HG03196 (cell line): ENCODE data around the gene SPATA31D1.
"Not testable (repeated sequence)": the region's sequence is repeated elsewhere in the genome, so short reads cannot be mapped to it uniquely, and the experiment has no call there.

Experiments used
- ATAC-seq: cut with Tn5 transposase; IDR thresholded peaks from one replicate; pipeline ENCODE4 v1.9.1; 2021; ENCODE audit not compliant: unreplicated experiment

Gene SPATA31D1

DNA sequence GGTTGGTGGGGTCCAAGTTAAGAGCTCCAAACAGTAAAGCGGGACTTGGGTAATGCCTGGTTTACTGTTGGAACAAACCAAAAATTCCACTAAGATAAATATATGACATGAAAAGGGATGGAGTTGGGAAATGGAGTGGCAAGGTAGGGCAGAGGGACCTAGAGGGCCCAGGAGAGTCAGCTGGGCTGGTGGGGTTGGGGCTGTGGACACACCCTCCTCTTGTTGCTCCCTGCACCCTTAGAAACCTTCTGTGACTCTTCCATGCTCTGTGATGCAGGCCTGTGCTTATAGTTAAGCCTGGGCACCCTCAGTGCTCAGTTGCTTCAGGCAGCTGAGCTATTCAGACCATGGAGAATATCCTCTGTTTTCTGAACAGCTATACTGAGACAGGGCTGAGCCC, at the start of gene SPATA31D1:
Gene SPATA31D1 (plus strand): TSS at position 301 of the 400 bp plus-strand sequence. CDS start 47 bp downstream, at position 348.
- ATAC-seq = not testable (repeated sequence)

DNA sequence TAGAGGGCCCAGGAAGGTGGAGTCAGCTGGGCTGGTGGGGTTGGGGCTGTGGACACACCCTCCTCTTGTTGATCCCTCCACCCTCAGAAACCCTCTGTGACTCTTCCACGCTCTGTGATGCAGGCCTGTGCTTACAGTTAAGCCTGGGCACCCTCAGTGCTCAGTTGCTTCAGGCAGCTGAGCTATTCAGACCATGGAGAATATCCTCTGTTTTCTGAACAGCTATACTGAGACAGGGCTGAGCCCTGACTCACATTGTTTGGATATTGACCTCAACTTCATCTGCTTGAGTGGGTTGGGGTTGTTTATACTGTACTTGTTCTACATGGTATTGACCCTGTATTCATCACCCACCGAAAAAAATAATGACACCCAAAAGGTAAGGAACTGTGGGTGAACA, 45.2 kb upstream of the SPATA31D1 start, which contains the start of gene SPATA31D3:
Gene SPATA31D3 (plus strand): TSS at position 108 of the 400 bp plus-strand sequence. CDS start 86 bp downstream, at position 194.
- not testable (repeated sequence) for ATAC-seq

DNA sequence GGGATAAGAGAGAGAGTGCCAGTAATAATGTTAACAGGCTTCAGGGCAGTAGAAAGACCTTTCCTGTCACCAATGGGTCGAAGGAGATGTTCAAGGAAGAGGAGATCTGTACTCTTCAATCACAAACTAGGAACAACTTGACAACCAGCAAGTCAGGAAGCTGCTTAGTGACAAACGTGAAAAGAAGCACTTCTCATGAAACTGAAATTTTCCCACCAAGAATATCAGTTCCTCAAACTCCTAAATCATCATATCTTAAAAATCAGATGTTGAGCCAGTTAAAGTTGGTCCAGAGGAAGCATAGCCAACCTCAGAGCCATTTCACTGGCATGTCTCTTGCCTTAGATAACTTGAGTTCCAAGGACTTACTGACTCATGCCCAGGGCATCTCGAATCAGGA, 39.9 kb upstream of the SPATA31D1 start:
- not testable (repeated sequence) for ATAC-seq

DNA sequence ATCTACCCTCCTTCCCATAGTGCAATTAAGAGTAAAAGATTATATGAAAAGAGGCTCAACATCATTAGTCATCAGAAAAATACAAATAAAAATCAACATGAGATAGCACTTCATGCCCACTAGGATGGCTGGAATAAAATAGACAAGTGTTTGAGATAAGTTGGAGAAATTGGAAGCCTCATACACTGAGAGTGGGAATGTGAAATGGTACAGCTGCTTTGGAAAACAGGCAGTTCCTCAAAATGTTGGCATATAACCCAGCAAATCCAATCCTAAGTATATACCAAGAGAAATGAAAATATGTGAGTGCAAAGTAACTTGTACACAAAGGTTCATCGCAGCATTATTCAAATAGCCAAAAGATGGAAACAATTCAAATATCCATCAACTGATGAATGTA, 35.5 kb upstream of the SPATA31D1 start:
- ATAC-seq = no peak

DNA sequence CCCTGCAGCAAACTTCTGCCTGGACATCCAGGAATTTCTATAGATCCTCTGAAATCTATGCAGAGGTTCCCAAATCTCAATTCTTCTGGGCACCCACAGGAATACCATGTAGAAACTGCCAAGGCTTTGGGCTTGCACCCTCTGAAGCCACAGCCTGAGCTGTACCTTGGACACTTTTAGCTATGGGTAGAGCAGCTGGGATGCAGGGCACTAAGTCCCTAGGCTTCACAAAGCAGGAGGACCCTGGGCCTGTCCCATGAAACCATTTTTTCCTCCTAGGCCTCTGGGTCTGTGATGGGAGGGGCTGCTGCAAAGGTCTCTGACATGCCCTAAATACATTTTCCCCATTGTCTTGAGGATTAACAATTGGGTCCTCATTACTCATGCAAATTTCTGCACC, 32.9 kb upstream of the SPATA31D1 start:
- ATAC-seq = no peak

- no peak for ATAC-seq
Observed at GRCh38 chr9:81964218-81965171, 24.1 kb upstream of the SPATA31D1 start.

DNA sequence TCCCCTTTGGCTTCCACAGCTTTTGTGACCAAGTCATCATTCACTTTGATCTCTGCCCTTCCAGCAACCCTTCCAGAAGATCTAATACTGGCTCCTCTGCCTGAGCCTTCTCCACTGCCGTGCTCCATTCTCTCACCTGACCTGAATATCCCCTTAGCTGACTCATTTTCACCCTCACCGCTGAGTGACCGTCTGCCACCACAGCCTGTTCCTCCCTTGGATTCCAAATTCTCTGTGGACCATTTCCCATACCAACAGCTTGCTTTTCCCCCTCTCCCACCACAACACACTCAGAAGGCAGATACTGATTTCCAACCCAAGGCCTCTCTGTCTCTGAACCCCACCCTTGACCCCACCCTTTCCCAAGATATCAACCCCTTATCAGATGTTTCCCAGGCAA, 20.5 kb upstream of the SPATA31D1 start:
- no peak for ATAC-seq

GRCh38 chr9:81969971-81970370, 18.6 kb upstream of the SPATA31D1 start:
- no peak for ATAC-seq

DNA sequence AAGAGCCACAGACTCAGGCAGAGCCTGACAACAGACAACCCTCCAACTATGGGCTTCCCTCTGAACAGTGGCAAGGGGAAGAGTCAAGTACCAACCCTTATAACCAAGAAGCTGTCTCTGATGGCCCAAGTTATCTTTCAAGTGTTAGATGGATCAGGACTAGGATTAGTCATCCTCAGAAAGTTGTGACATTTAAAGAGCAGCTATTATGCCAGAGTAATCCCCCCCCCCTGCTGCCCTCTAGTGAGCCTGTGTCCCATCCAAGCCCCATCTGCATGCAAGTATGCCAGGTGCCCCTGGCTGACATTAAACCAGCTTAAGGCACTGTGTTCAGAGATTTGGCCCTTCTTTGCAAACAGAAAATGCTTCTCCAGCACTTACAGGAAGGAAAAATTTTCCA, 16.8 kb upstream of the SPATA31D1 start:
- no peak for ATAC-seq

GRCh38 chr9:81974764-81975163, 13.8 kb upstream of the SPATA31D1 start:
- no peak for ATAC-seq

GRCh38 chr9:81976351-81976750, 12.2 kb upstream of the SPATA31D1 start:
- no peak for ATAC-seq

DNA sequence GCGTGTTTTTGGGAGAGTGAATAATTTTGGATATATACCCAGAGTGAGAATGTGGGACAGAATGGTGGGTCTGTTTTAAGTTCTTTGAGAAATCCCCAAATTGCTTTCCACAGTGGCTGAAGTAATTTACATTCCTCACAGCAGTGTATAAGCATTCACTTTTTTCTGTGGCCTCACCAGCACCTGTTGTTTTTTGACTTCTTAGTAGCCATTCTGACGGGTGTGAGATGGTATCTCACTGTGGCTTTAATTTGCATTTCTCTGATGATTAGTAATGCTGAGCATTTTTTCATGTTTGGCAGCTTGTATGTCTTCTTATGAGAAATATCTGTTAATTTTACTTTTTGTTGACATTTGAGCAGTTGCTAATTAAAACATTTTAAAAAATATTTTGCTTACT, 9.4 kb upstream of the SPATA31D1 start:
- no peak for ATAC-seq

GRCh38 chr9:81980568-81980967, 8.0 kb upstream of the SPATA31D1 start:
- ATAC-seq = no peak

DNA sequence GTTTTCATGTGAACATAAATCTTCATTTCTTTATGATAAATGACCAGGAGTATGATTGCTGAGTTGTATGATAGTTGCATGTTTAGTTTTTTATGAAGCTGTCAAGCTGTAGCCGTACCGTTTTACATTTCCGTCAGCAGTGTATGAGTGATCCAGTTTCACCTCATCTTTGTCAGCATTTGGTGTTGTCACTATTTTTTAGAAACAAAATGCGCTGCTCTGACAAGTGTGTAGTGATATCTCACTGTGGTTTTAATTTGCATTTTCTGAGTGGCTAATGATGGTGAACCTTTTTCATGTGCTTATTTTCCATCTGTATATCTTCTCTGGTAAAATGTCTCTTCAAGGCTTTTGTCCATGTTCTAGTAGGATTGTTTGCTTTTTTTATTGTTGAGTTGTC, 6.7 kb upstream of the SPATA31D1 start:
- no peak for ATAC-seq

DNA sequence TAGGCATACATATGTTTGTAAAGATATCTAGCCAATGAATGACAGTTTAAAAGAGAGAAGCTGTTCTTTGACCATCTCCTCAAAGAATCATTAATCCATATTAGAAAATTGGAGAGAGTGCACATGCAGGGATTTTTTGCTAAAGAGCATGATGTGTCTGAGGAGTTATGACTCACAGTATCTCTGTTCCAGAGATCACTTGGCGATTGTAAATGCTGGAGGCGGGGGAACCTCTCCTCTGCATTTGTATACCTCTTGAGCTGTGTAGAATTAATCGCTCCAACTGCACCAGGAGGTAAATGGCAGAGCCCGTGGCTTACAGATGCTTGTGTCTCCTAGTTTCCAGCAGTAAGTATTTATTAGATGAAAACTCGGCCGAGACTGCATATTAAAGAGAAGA, 3.6 kb upstream of the SPATA31D1 start:
- ATAC-seq = no peak

DNA sequence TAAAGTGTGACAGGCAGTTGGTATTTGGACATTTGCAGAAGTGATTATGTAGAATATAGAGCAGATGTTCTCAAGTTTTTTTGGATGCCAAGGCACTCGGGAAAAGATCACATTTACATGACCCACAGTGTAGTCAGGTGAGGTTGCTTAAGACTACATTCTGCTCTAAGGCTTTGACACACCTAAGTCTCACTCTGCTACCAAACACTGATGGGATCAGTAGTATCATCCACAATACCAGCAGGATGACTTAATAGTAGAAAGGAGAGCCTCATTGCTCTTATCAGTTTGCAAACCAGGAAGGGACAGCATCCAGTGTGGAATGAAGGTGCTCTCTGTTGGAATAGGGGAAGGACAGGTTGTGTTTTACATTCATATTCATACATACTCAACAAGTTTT, 2.5 kb upstream of the SPATA31D1 start:
- ATAC-seq = no peak

DNA sequence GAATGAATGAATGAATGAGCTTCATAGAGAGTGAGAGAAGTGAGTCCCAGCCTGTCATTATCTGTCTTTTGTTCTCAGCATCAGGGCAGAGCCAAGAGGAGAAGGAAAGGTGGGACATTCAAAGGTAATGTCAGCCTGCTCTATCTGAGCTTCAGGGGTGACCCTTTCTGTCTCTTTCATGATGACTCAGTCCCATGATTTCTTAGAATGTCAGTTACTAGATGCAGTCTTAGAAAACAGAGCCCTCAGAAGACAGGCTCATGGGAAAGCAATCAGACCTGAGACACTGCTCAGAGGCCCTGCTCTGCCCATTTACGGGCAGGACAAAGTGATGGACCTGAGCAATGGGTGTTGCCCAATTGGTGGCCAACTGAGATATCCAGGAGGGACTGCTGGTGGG, 1.1 kb downstream of the SPATA31D1 start:
- no peak for ATAC-seq

GRCh38 chr9:81993656-81994055, 5.1 kb downstream of the SPATA31D1 start:
- no peak for ATAC-seq

GRCh38 chr9:81999806-82000205, 11.2 kb downstream of the SPATA31D1 start:
- no peak for ATAC-seq

DNA sequence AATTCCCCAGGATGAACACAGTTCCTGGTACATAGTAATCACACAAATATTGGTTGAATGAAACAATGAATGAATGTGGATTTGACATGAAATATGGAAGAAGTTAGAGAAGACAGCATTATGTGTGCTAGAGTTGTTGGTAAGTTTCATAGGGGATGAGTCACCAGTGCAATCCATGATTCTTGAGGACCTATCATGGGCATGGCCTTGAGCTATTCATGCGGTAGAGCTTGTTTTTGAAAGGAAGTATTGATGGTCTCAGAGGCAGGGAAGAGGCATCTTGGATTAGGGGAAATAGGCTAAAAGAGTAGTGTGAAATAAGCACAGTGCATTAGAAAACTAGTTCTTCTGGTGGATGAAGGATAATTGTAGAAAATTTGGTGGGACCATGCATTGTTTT, 22.1 kb downstream of the SPATA31D1 start:
- ATAC-seq = no peak

- no peak for ATAC-seq
Observed at GRCh38 chr9:82011133-82011532, 22.6 kb downstream of the SPATA31D1 start.

DNA sequence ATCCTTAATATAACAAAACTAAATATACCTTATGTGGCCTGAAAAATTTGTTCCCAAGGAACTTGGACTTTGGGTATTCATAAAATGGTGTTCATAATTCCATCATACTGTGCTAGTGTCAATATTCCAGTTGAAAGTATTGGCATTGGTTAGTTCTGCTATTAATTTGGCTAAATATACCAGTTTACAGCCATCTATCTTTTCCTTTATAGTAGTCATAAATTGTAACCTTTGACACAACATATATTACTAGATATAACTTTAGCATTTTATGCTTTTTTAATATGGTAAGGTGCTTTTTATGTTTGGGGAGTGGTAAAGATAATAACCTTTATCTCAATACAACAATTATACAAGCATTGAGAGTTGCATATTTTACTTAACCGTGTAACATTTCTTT, 23.7 kb downstream of the SPATA31D1 start:
- ATAC-seq = no peak

DNA sequence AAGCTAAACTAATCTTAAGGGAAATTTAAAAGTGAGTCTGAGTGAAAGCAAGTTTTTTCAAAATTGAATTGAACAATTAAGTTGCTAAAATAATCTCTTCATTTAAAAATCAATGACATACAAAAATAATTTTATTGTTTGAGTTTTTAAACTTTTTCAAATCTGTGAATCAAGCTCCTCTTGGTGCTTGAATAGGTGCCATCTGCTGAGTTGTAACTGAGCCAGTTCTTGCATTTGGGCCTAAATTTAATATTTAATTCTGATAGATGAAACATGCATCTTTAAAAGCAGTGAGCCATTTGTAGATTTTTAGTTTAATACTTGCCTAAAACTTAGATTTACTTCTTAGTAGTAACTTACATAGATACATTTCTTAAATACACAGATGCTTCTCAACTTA, 31.8 kb downstream of the SPATA31D1 start:
- no peak for ATAC-seq
